A549 (cell line): ENCODE measurements around the gene DHX15. TPM values are rescaled to one million over a fixed set of nuclear protein-coding genes. Genes with fewer than 3 reads are reported as not detected.

Source experiments
- ATAC-seq, 2 experiments: fragments of 200-7000 bp in 1 of 2; fragments of >200 bp in 1 of 2; cut with Nextera tagmentation in 1 of 2; cut with Tn5 transposase in 1 of 2; 3 replicates each; pipeline versions ENCODE4 v1.8.0 to v1.9.1; 2018 to 2020; ENCODE audit warnings: mild to moderate bottlenecking in 1 of 2, moderate library complexity in 1 of 2
- CTCF ChIA-PET: fragments of 300-600 bp; sonication (Branson Sonifier 250); formaldehyde crosslinking; extraction: SDS; loops from one replicate; lab custom pipeline; 2021; ENCODE audit warnings: antibody characterized with exemption, inconsistent platforms; lab: Yijun Ruan, JAX
- POLR2A ChIA-PET: fragments of 350-600 bp; formaldehyde crosslinking; extraction: SDS; loops from one replicate; lab custom pipeline; 2021; ENCODE audit warnings: antibody characterized with exemption, inconsistent platforms; lab: Yijun Ruan, JAX
- DNase-seq, 2 experiments: peaks; one replicate each; pipeline versions ENCODE4 v3.0.0 to v3.0.0-alpha.2; 2011 to 2016; ENCODE audit warnings: low read depth in 1 of 2, low spot score in 1 of 2
- FAIRE-seq: peaks from 2 replicates; lab custom pipeline; 2011; peaks lifted over from hg19 to GRCh38; lab: Jason Lieb, UNC
- H3K27ac ChIP-seq, 2 experiments: fragments of >200 bp; sonication (Bioruptor Twin); formaldehyde crosslinking; 3 replicates each; pipeline ENCODE4 v1.5.1; 2016 to 2017
- H3K4me1 ChIP-seq: fragments of >200 bp; sonication (Bioruptor Twin); formaldehyde crosslinking; 3 replicates; pipeline ENCODE4 v1.6.1; 2016
- H3K4me2 ChIP-seq: fragments of >200 bp; sonication (Bioruptor Twin); formaldehyde crosslinking; 3 replicates; pipeline ENCODE4 v1.6.1; 2016
- H3K4me3 ChIP-seq: fragments of >200 bp; sonication (Bioruptor Twin); formaldehyde crosslinking; 3 replicates; pipeline ENCODE4 v1.5.1; 2016
- H3K9me3 ChIP-seq: fragments of >200 bp; sonication (Bioruptor Twin); formaldehyde crosslinking; 3 replicates; pipeline ENCODE4 v1.6.1; 2016
- CTCF ChIP-seq: fragments of >200 bp; sonication (Bioruptor Twin); formaldehyde crosslinking; IDR thresholded peaks from 3 replicates; pipeline ENCODE4 v1.5.1; 2016
- FOSL2 ChIP-seq, 2 experiments: fragments of 450-650 bp in 1 of 2; fragments of >200 bp in 1 of 2; sonication (Bioruptor Twin) in 1 of 2; formaldehyde crosslinking; IDR thresholded peaks; 2 replicates each; pipeline versions ENCODE4 v1.5.0 to v1.6.1; 2016 to 2020; ENCODE audit warnings: mild to moderate bottlenecking in 1 of 2, moderate library complexity in 1 of 2
- FOXS1 ChIP-seq: fragments of 250-450 bp; sonication (Bioruptor Pico); IDR thresholded peaks from 2 replicates; pipeline ENCODE4 v1.5.0; 2020; ENCODE audit warnings: mild to moderate bottlenecking, moderate library complexity
- GATA3 ChIP-seq: IDR thresholded peaks from 2 replicates; pipeline ENCODE4 v1.6.1; 2012; ENCODE audit warnings: borderline replicate concordance
- HES2 ChIP-seq: fragments of >200 bp; sonication (Bioruptor Twin); formaldehyde crosslinking; IDR thresholded peaks from 2 replicates; pipeline ENCODE4 v1.6.1; 2016
- HEYL ChIP-seq: fragments of 250-450 bp; sonication (Bioruptor Pico); IDR thresholded peaks from 2 replicates; pipeline ENCODE4 v1.8.0; 2021; ENCODE audit warnings: mild to moderate bottlenecking, moderate library complexity
- HMGXB4 ChIP-seq: fragments of 250-450 bp; sonication (Bioruptor Pico); IDR thresholded peaks from 2 replicates; pipeline ENCODE4 v1.5.0; 2021; ENCODE audit warnings: mild to moderate bottlenecking, moderate library complexity, borderline replicate concordance
- KDM1A ChIP-seq: fragments of 200-600 bp; sonication (generic); IDR thresholded peaks from 2 replicates; pipeline ENCODE4 v1.6.1; 2016; ENCODE audit warnings: low read depth, mild to moderate bottlenecking
- MAX ChIP-seq: IDR thresholded peaks from 2 replicates; pipeline ENCODE4 v1.6.1; 2012
- NPAS2 ChIP-seq: fragments of 250-450 bp; sonication (Bioruptor Pico); IDR thresholded peaks from 2 replicates; pipeline ENCODE4 v1.8.0; 2022; ENCODE audit warnings: mild to moderate bottlenecking, moderate library complexity, borderline replicate concordance
- NR3C1 ChIP-seq: fragments of >200 bp; sonication (Bioruptor Twin); formaldehyde crosslinking; IDR thresholded peaks from 3 replicates; pipeline ENCODE4 v1.6.1; 2017
- PBX3 ChIP-seq: IDR thresholded peaks from 2 replicates; pipeline ENCODE4 v1.6.1; 2012
- POLR2A ChIP-seq: IDR thresholded peaks from 2 replicates; pipeline ENCODE4 v1.6.1; 2012; ENCODE audit warnings: mild to moderate bottlenecking, low read length
- RAD21 ChIP-seq, 2 experiments: fragments of >200 bp in 1 of 2; sonication (Bioruptor Twin) in 1 of 2; formaldehyde crosslinking in 1 of 2; IDR thresholded peaks in 1 of 2; conservative IDR thresholded peaks in 1 of 2; 2 replicates in 1 of 2; 3 replicates in 1 of 2; pipeline ENCODE4 v1.6.1; 2012 to 2018; ENCODE audit warnings: inconsistent platforms in 1 of 2
- RCOR1 ChIP-seq: fragments of 150-350 bp; IDR thresholded peaks from 2 replicates; pipeline ENCODE4 v1.6.1; 2014; ENCODE audit warnings: antibody characterized with exemption, low read length, low read depth
- SREBF2 ChIP-seq: fragments of 450-650 bp; IDR thresholded peaks from 2 replicates; pipeline ENCODE4 v1.6.1; 2014; ENCODE audit warnings: mild to moderate bottlenecking, moderate library complexity
- USF2 ChIP-seq: fragments of 450-650 bp; IDR thresholded peaks from 2 replicates; pipeline ENCODE4 v1.6.1; 2014; ENCODE audit warnings: antibody characterized with exemption
- ZSCAN20 ChIP-seq: fragments of 250-450 bp; sonication (Bioruptor Pico); IDR thresholded peaks from 2 replicates; pipeline ENCODE4 v1.8.0; 2022; ENCODE audit warnings: mild to moderate bottlenecking, moderate library complexity
- WGBS: methylation state at CpG from one replicate; pipeline ENCODE4 v1.1.6; 2017; ENCODE audit errors: missing lambda C conversion rate; 5-methylcytosine and 5-hydroxymethylcytosine counted together
- polyA plus RNA-seq, 4 experiments: library from polyadenylated mRNA; depleted of rRNA in 3 of 4; stranded (reverse); fragments of >200 nt; fragmentation: RNase III in 1 of 4; extraction: RNeasy Plus Mini Kit Qiagen cat#74134 plus additional on column Dnase treatment in 1 of 4; gene quantifications; 2 replicates in 3 of 4; 3 replicates in 1 of 4; pipeline ENCODE4 v1.2.3, GENCODE V29; 2011 to 2017

DHX15 gene
- polyA plus RNA-seq, 2 of the 4 experiments (the other 2 are of a cell fraction): 154 to 189 TPM

GRCh38 chr4:24557026-24558025 is 27.0 kb downstream of the DHX15 start:
- CTCF ChIA-PET: no interaction called here

GRCh38 chr4:24551492-24552289 is 32.7 kb downstream of the DHX15 start:
- no peaks in the 10 kb centered on the region for H3K9me3 ChIP-seq
- no peak for ATAC-seq
- H3K4me3 ChIP-seq: no peak overlapping the region
- TF ChIP-seq USF2 (no peak), RAD21 (conservative IDR thresholded peaks at IDR 0.05 in 1 of 2, IDR thresholded peaks at IDR 0.05 in 1 of 2) (0 out of 5 replicates have a peak, but pooled peaks of 1 of the 2 experiments have one; percentile 13), CTCF (peak; percentile 25; the same call in 2 of the 3 replicates)
- TF ChIP-seq, all 56 proteins: peak for 2
- H3K4me2 ChIP-seq: no peak overlapping the region
- peaks cover 50% of the 10 kb centered on the region for H3K4me1 ChIP-seq
- DNase-seq (no peak), FAIRE-seq (no peak)
- 85% methylated on average over 2 of the region's 2 CpGs for WGBS
- no peak overlapping the region for H3K27ac ChIP-seq
- ChIA-PET POLR2A (interaction anchor here (1.0 kb wide), 1 partner anchor 78 kb away, joined by 3 read pairs; no protein-coding TSS in a partner anchor), CTCF (interaction anchor here (1.0 to 2.2 kb wide), 4 partner anchors 12 to 81 kb away, joined by 3 to 5 read pairs (median 4); no protein-coding TSS in a partner anchor)

More at GRCh38 chr4:24557026-24558025, 27.0 kb downstream of the DHX15 start:
- Histone ChIP-seq H3K27ac (peak overlapping the region in 1 of 2 experiments; percentile 8; a peak in 1 of 6 replicates), H3K9me3 (no peaks in the 10 kb centered on the region), H3K4me1 (peaks cover 63% of the 10 kb centered on the region), H3K4me3 (no peak overlapping the region), H3K4me2 (peak overlapping the region; percentile 61)
- FAIRE-seq (no peak), ATAC-seq (peak; percentile 13 to 38; a peak in 3 of 6 replicates), DNase-seq (no peak)
- TF ChIP-seq POLR2A: no peak
- no peak for TF ChIP-seq FOSL2 (IDR thresholded peaks at IDR 0.05)
- no peak for TF ChIP-seq FOSL2 (CRISPR knock-in tag; IDR thresholded peaks at IDR 0.05)
- no peak for TF ChIP-seq RAD21 (conservative IDR thresholded peaks at IDR 0.05 in 1 of 2, IDR thresholded peaks at IDR 0.05 in 1 of 2)
- TF ChIP-seq HMGXB4 (CRISPR knock-in tag): no peak
- TF ChIP-seq MAX: no peak
- TF ChIP-seq FOXS1 (CRISPR knock-in tag): no peak
- TF ChIP-seq HEYL (CRISPR knock-in tag): no peak
- TF ChIP-seq KDM1A: no peak
- no peak for TF ChIP-seq SREBF2
- TF ChIP-seq NPAS2 (CRISPR knock-in tag): no peak
- TF ChIP-seq GATA3: no peak
- TF ChIP-seq ZSCAN20: no peak
- no peak for TF ChIP-seq PBX3
- no peak for TF ChIP-seq NR3C1
- TF ChIP-seq HES2: no peak
- TF ChIP-seq RCOR1: no peak
- POLR2A ChIA-PET: interaction anchor here (1.8 kb wide), 1 partner anchor 27 kb away, joined by 5 read pairs; the partner anchor contains the start of gene DHX15
- WGBS: 54% methylated on average over 8 of the region's 8 CpGs
